ENCODE results near the gene TMEM185A.
"Not testable (repeated sequence)": the region's sequence is repeated elsewhere in the genome, so short reads cannot be mapped to it uniquely, and the experiment has no call there.

TMEM185A gene

DNA sequence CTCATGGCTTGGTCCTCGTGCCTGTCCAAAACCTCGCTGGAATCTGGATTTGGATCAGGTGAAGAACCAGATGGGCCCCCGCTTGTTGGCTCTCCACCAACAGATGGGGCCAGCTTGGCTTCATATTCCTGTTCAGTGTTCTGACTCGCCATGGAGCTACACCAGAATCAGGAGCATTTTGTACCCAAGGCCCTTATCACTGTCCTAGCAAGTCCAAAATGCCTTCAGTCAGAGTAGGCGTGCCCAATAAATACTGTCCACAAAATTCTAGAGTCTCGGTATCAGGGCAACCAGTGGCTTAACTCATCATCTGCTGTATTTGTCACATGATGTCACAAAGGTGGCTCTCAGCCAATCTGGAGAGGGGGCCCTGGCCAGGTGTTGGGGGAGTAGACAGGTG is 81.9 kb downstream of the TMEM185A start, which contains the start of gene HSFX3:
Gene HSFX3, minus strand, starts transcription at position 224 of the 400 bp plus-strand sequence. Its CDS starts 72 bp downstream, at position 152.
- DNase-seq: not testable (repeated sequence)

GRCh38 chrX:149547782-149548181 is 83.8 kb downstream of the TMEM185A start:
- DNase-seq: not testable (repeated sequence)

DNA sequence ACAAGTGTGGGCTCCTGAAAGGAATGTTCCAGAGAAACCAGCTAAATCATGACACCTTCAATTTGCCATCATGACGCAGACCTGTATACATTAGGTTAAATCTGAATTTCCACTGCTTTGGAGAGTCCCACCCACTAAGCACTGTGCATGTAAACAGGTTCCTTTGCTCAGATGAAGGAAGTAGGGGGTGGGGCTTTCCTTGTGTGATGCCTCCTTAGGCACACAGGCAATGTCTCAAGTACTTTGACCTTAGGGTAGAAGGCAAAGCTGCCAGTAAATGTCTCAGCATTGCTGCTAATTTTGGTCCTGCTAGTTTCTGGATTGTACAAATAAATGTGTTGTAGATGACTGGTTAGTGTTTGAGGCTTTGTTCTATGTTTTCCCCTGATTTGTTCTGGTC is 84.6 kb downstream of the TMEM185A start:
- DNase-seq: not testable (repeated sequence)

Measured in NCI-H526 treated with DMSO at 0.1 percent for 48 hours (cell line).